ENCODE data around the gene ADH6. TPM values are rescaled to one million over a fixed set of nuclear protein-coding genes. Genes with fewer than 3 reads are reported as not detected.

The ADH6 gene
- total RNA-seq, 1 experiment from 2014 or later, result not detected

DNA sequence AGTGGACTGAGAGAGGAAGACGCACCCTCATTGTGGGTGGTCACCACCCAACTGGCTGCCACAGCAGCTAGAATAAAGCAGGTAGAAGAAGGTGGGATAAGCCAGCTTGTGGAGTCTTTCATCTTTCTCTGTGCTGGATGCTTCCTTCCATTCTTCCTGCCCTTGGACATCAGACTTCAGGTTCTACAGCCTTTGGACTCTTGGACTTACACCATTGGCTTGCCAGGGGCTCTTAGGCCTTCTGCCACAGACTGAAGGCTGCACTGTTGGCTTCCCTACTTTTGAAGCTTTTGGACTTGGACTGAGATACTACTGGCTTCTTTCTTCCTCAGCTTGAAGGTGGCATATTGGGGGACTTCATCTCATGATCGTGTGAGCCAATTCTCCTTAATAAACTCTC, 33.5 kb downstream of the ADH6 start:
- H2BK15ac ChIP-seq (ENCODE audit: low read depth, low read length), result no peak overlapping the region
- no peak for DNase-seq
- H2AFZ ChIP-seq (ENCODE audit: low read length), result no peak overlapping the region
- no peaks in the 10 kb centered on the region for H3K27me3 ChIP-seq (ENCODE audit: insufficient read depth, low read length)
- H3K9me3 ChIP-seq (ENCODE audit: control insufficient read depth, low read depth, low read length), result no peaks in the 10 kb centered on the region
- no peak for TF ChIP-seq CTCF (conservative IDR thresholded peaks at IDR 0.05)
- no peak overlapping the region for H3K4ac ChIP-seq (ENCODE audit: low read depth, low read length)
- H2BK120ac ChIP-seq (ENCODE audit: low read depth, low read length, poor library complexity, severe bottlenecking), result no peak overlapping the region
- no peak overlapping the region for H2BK12ac ChIP-seq (ENCODE audit: insufficient read length, low read depth, low read length)
- no peak overlapping the region for H3K4me2 ChIP-seq (ENCODE audit: insufficient read depth, insufficient read length, low read length)
- H3K4me1 Mint-ChIP-seq, result no peaks in the 10 kb centered on the region
- no peak overlapping the region for H3K18ac ChIP-seq (ENCODE audit: insufficient read length, low read depth, low read length)
- H3K27me3 Mint-ChIP-seq (ENCODE audit: low read depth), result no peaks in the 10 kb centered on the region
- no peak overlapping the region for H3K23ac ChIP-seq (ENCODE audit: insufficient read length, low read depth, low read length)
- peaks cover 40 to 57% of the 10 kb centered on the region in 2 experiments for H3K9me3 Mint-ChIP-seq
- H3K56ac ChIP-seq (ENCODE audit: insufficient read length, low read depth, low read length), result no peak overlapping the region
- no peaks in the 10 kb centered on the region for H3K4me1 ChIP-seq (ENCODE audit: insufficient read depth, low read length)
- no peak overlapping the region for H3K4me3 Mint-ChIP-seq
- H2BK5ac ChIP-seq (ENCODE audit: insufficient read length, low read length), result no peak overlapping the region
- H3K27ac Mint-ChIP-seq, result no peak overlapping the region
- H2BK20ac ChIP-seq (ENCODE audit: low read depth, low read length, poor library complexity, severe bottlenecking), result no peak overlapping the region
- H3T11ph ChIP-seq (ENCODE audit: low read length), result no peak overlapping the region
- no peaks in the 10 kb centered on the region for H3K79me1 ChIP-seq (ENCODE audit: insufficient read depth, low read depth, low read length, poor library complexity, severe bottlenecking)
- no peak overlapping the region for H4K5ac ChIP-seq (ENCODE audit: insufficient read length, low read depth, low read length)
- H2AK5ac ChIP-seq (ENCODE audit: insufficient read length, low read length), result no peak overlapping the region
- no CpG with 5 or more reads among the region's 2 CpGs for WGBS (ENCODE audit: extremely low coverage, insufficient read length, low lambda C conversion rate)
- no peak overlapping the region for H3K27ac ChIP-seq (ENCODE audit: insufficient read length, low read depth, low read length)
- H3K14ac ChIP-seq (ENCODE audit: insufficient read depth, low read length), result no peak overlapping the region
- no peak overlapping the region for H4K8ac ChIP-seq (replicated peaks; ENCODE audit: insufficient read length, low read depth, low read length)
- H3K36me3 Mint-ChIP-seq (ENCODE audit: insufficient read depth in 1 of 3, low read depth in 3 of 3), result peaks cover 34 to 57% (median 39%) of the 10 kb centered on the region in 3 experiments
- no peaks in the 10 kb centered on the region for H3K23me2 ChIP-seq (ENCODE audit: insufficient read length, low read depth, low read length, poor library complexity, severe bottlenecking)
- no peaks in the 10 kb centered on the region for H3K79me2 ChIP-seq (ENCODE audit: insufficient read depth, low read length)
- H4K91ac ChIP-seq (ENCODE audit: insufficient read length, low read depth, low read length), result no peak overlapping the region
- H4K20me1 ChIP-seq (ENCODE audit: control insufficient read depth, insufficient read depth, insufficient read length), result no peaks in the 10 kb centered on the region
- no peak overlapping the region for H3K9ac ChIP-seq (ENCODE audit: extremely low read depth, insufficient read length, low read length)

Data from H9 (cell line).